OCI-LY1 (cell line): ENCODE measurements around the gene CADM1.

Experiments
- H2AFZ ChIP-seq: fragments of 200-600 bp; sonication (generic), shearing (Covaris generic); 2 replicates; pipeline ENCODE4 v1.6.0; 2014; ENCODE audit warnings: antibody characterized with exemption, mild to moderate bottlenecking, low read length
- H3F3A ChIP-seq: fragments of 200-600 bp; sonication (generic), shearing (Covaris generic); 2 replicates; pipeline ENCODE4 v1.6.0; 2014; ENCODE audit warnings: mild to moderate bottlenecking, antibody characterized with exemption, low read length, moderate library complexity; ENCODE audit not compliant: insufficient read depth
- H3K27ac ChIP-seq: fragments of 200-600 bp; sonication (generic); 2 replicates; pipeline ENCODE4 v1.5.1; 2014; ENCODE audit warnings: low read length, mixed run types, mild to moderate bottlenecking, low read depth; ENCODE audit not compliant: poor library complexity, severe bottlenecking
- H3K27me3 ChIP-seq: fragments of 200-600 bp; sonication (generic); 2 replicates; pipeline ENCODE4 v1.6.0; 2014; ENCODE audit warnings: antibody characterized with exemption, mild to moderate bottlenecking, low read length, moderate library complexity; ENCODE audit not compliant: insufficient read depth
- H3K36me3 ChIP-seq: fragments of 200-600 bp; sonication (generic); 2 replicates; pipeline ENCODE4 v1.6.1; 2014; ENCODE audit warnings: mild to moderate bottlenecking, antibody characterized with exemption, low read length, moderate library complexity, mixed read lengths; ENCODE audit not compliant: insufficient read depth
- H3K4me1 ChIP-seq: fragments of 200-600 bp; sonication (generic); 2 replicates; pipeline ENCODE4 v1.5.1; 2014; ENCODE audit warnings: mild to moderate bottlenecking, low read length, moderate library complexity; ENCODE audit not compliant: insufficient read depth, severe bottlenecking
- H3K4me2 ChIP-seq: fragments of 200-600 bp; sonication (generic), shearing (Covaris generic); 2 replicates; pipeline ENCODE4 v1.6.1; 2014; ENCODE audit warnings: low read length
- H3K4me3 ChIP-seq: fragments of 200-600 bp; sonication (generic); 2 replicates; pipeline ENCODE4 v1.5.1; 2014; ENCODE audit warnings: low read length, low read depth, mild to moderate bottlenecking, mixed read lengths; ENCODE audit not compliant: poor library complexity, severe bottlenecking
- H3K79me2 ChIP-seq: fragments of 200-600 bp; shearing (Covaris generic); 2 replicates; pipeline ENCODE4 v1.6.1; 2016; ENCODE audit warnings: mixed run types, low read length, mixed read lengths; ENCODE audit not compliant: insufficient read depth
- H3K9ac ChIP-seq: fragments of 200-600 bp; sonication (generic), shearing (Covaris generic); 2 replicates; pipeline ENCODE4 v1.6.1; 2014; ENCODE audit warnings: mild to moderate bottlenecking, low read length, mixed read lengths
- H3K9me2 ChIP-seq: fragments of 200-600 bp; sonication (generic), shearing (Covaris generic); 2 replicates; pipeline ENCODE4 v1.6.1; 2014; ENCODE audit warnings: low read depth, mild to moderate bottlenecking, low read length, mixed read lengths
- H3K9me3 ChIP-seq: fragments of 200-600 bp; shearing (Covaris generic); 2 replicates; pipeline ENCODE4 v1.6.1; 2014; ENCODE audit warnings: low read length, mixed read lengths
- H4K20me1 ChIP-seq: fragments of 200-600 bp; sonication (generic), shearing (Covaris generic); 2 replicates; pipeline ENCODE4 v1.6.0; 2016; ENCODE audit warnings: mild to moderate bottlenecking, low read length; ENCODE audit not compliant: insufficient read depth
- EZH2 ChIP-seq: fragments of 200-600 bp; sonication (generic), shearing (Covaris generic); IDR thresholded peaks from 2 replicates; pipeline ENCODE4 v1.8.0; 2017; ENCODE audit warnings: borderline replicate concordance, mixed run types, mild to moderate bottlenecking, antibody characterized with exemption, low read length, moderate library complexity, mixed read lengths
- TF ChIP-seq, protein P1 (sequence below): fragments of 200-600 bp; sonication (generic), shearing (Covaris generic); IDR thresholded peaks from 2 replicates; pipeline ENCODE4 v1.5.1; 2017; ENCODE audit warnings: mild to moderate bottlenecking, antibody characterized with exemption, low read length, moderate library complexity, mixed read lengths

CADM1 gene

DNA sequence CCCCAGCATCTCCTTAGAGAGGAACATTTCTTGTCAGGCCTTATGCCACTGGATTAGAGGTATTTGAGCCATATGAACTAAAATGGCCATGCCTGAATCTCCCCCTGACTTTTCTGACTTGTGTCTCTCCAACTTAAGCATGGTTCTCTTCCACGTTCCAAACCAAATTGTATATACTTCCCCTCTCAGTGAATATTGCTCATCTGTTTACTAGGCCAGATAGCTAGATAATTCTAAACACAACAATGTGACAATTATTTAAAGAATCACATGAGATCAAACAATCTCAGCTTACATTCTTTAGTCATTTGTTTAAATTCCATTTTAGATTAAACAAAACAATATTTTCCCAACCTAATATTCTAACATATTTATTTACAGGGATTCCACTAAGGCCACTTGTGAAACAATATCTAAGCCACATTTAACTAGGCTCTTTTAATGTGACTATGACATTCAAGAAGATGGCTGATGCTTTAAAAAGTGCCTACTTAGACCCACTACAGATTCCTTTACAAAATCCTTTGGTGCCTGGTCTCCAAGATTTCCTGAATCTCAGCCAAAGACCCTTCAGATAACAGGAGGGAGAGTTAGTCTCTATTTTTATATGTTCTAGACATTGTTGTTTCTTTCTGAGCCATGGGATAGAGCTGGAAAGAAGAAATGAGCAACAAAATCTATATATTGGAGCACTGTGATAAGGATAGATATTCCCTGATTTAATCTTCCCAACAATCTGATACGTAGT lies 105.7 kb downstream of the CADM1 start:
- H3K36me3 ChIP-seq, result no peaks in the 10 kb centered on the region
- H4K20me1 ChIP-seq, result no peaks in the 10 kb centered on the region
- TF ChIP-seq, protein P1, sequence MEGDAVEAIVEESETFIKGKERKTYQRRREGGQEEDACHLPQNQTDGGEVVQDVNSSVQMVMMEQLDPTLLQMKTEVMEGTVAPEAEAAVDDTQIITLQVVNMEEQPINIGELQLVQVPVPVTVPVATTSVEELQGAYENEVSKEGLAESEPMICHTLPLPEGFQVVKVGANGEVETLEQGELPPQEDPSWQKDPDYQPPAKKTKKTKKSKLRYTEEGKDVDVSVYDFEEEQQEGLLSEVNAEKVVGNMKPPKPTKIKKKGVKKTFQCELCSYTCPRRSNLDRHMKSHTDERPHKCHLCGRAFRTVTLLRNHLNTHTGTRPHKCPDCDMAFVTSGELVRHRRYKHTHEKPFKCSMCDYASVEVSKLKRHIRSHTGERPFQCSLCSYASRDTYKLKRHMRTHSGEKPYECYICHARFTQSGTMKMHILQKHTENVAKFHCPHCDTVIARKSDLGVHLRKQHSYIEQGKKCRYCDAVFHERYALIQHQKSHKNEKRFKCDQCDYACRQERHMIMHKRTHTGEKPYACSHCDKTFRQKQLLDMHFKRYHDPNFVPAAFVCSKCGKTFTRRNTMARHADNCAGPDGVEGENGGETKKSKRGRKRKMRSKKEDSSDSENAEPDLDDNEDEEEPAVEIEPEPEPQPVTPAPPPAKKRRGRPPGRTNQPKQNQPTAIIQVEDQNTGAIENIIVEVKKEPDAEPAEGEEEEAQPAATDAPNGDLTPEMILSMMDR, result no peak
- no peak for TF ChIP-seq EZH2
- no peaks in the 10 kb centered on the region for H3K9me3 ChIP-seq
- no peak overlapping the region for H3K27ac ChIP-seq
- H3K4me3 ChIP-seq, result no peak overlapping the region
- no peaks in the 10 kb centered on the region for H3K79me2 ChIP-seq
- H3K9ac ChIP-seq, result no peak overlapping the region
- H3F3A ChIP-seq, result no peaks in the 10 kb centered on the region
- H2AFZ ChIP-seq, result no peak overlapping the region
- no peaks in the 10 kb centered on the region for H3K4me1 ChIP-seq
- no peaks in the 10 kb centered on the region for H3K9me2 ChIP-seq
- no peak overlapping the region for H3K4me2 ChIP-seq
- H3K27me3 ChIP-seq, result no peaks in the 10 kb centered on the region

GRCh38 chr11:115396533-115396932 lies 107.7 kb downstream of the CADM1 start:
- no peaks in the 10 kb centered on the region for H3K27me3 ChIP-seq
- no peaks in the 10 kb centered on the region for H3K79me2 ChIP-seq
- TF ChIP-seq, protein P1, result no peak
- no peak for TF ChIP-seq EZH2
- H3K27ac ChIP-seq, result no peak overlapping the region
- no peaks in the 10 kb centered on the region for H4K20me1 ChIP-seq
- H3K36me3 ChIP-seq, result no peaks in the 10 kb centered on the region
- H3F3A ChIP-seq, result no peaks in the 10 kb centered on the region
- no peaks in the 10 kb centered on the region for H3K4me1 ChIP-seq
- no peak overlapping the region for H3K4me3 ChIP-seq
- no peak overlapping the region for H2AFZ ChIP-seq
- no peaks in the 10 kb centered on the region for H3K9me2 ChIP-seq
- no peak overlapping the region for H3K9ac ChIP-seq
- H3K9me3 ChIP-seq, result no peaks in the 10 kb centered on the region
- H3K4me2 ChIP-seq, result no peak overlapping the region

- TF ChIP-seq, protein P1, result no peak
- no peak for TF ChIP-seq EZH2
- H3K36me3 ChIP-seq, result no peaks in the 10 kb centered on the region
- H3K79me2 ChIP-seq, result no peaks in the 10 kb centered on the region
- H3K9me2 ChIP-seq, result no peaks in the 10 kb centered on the region
- H3K27me3 ChIP-seq, result no peaks in the 10 kb centered on the region
- H2AFZ ChIP-seq, result no peak overlapping the region
- H3K4me1 ChIP-seq, result peaks cover 17% of the 10 kb centered on the region
- H3K27ac ChIP-seq, result no peak overlapping the region
- no peak overlapping the region for H3K9ac ChIP-seq
- H3K4me2 ChIP-seq, result no peak overlapping the region
- H4K20me1 ChIP-seq, result no peaks in the 10 kb centered on the region
- H3K4me3 ChIP-seq, result no peak overlapping the region
- H3F3A ChIP-seq, result no peaks in the 10 kb centered on the region
- no peaks in the 10 kb centered on the region for H3K9me3 ChIP-seq
Measured at GRCh38 chr11:115393950-115394349, 110.3 kb downstream of the CADM1 start.
